Heart right ventricle (tissue), 16 donors: ENCODE results near the gene GPR85. TPM values are rescaled to one million over a fixed set of nuclear protein-coding genes. Genes with fewer than 3 reads are reported as not detected.
"Not testable (repeated sequence)": the region's sequence is repeated elsewhere in the genome, so short reads cannot be mapped to it uniquely, and the experiment has no call there.

ENCODE experiments used
- ATAC-seq, 8 donors: fragments of 200-7000 bp; cut with Tn5 transposase; one replicate each; pipeline ENCODE4 v1.9.1; 2020; ENCODE audit warnings: mild to moderate bottlenecking in 8 of 8, moderate library complexity in 8 of 8, moderate number of reproducible peaks in 1 of 8
- DNase-seq, 2 donors: peaks; one replicate each; pipeline ENCODE4 v3.0.0-alpha.2; 2020
- H3K27ac ChIP-seq, 10 donors: fragments of 200-600 bp; sonication (generic) in 2 of 10; one replicate each; pipeline versions ENCODE4 v1.5.0 to v1.8.0; 2020 to 2022; ENCODE audit warnings: mild to moderate bottlenecking in 3 of 10
- H3K27me3 ChIP-seq, 7 donors: fragments of 200-600 bp; one replicate each; pipeline ENCODE4 v1.8.0; 2021 to 2022; ENCODE audit warnings: mild to moderate bottlenecking in 2 of 7
- H3K36me3 ChIP-seq, 9 donors: fragments of 200-600 bp; sonication (generic) in 1 of 9; one replicate each; pipeline versions ENCODE4 v1.5.0 to v1.8.0; 2020 to 2022; ENCODE audit warnings: mild to moderate bottlenecking in 2 of 9
- H3K4me1 ChIP-seq, 9 donors: fragments of 200-600 bp; sonication (generic) in 1 of 9; one replicate each; pipeline versions ENCODE4 v1.5.0 to v1.8.0; 2020 to 2022; ENCODE audit warnings: mild to moderate bottlenecking in 4 of 9
- H3K4me3 ChIP-seq, 10 donors: fragments of 200-600 bp; sonication (generic) in 2 of 10; one replicate each; pipeline versions ENCODE4 v1.5.0 to v1.8.0; 2020 to 2022; ENCODE audit warnings: mild to moderate bottlenecking in 7 of 10, moderate library complexity in 2 of 10
- H3K9me3 ChIP-seq, 11 donors: fragments of 200-600 bp in 10 of 11; sonication (generic) in 2 of 11; one replicate each; pipeline versions ENCODE4 v1.5.0 to v1.8.0; 2013 to 2022; ENCODE audit warnings: mild to moderate bottlenecking in 2 of 11, control low read depth in 1 of 11, moderate library complexity in 1 of 11
- CTCF ChIP-seq, 9 donors: fragments of 200-600 bp; sonication (generic) in 2 of 9; IDR thresholded peaks; one replicate each; pipeline versions ENCODE4 v1.5.0 to v1.8.0; 2021 to 2022; ENCODE audit warnings: antibody characterized with exemption in 9 of 9, mild to moderate bottlenecking in 5 of 9, moderate library complexity in 1 of 9
- WGBS, 2 donors: extraction: QIAGEN DNeasy Blood & Tissue Kit; methylation state at CpG; one replicate each; pipeline ENCODE4 v1.1.7; 2013; ENCODE audit warnings: inconsistent platforms in 1 of 2; 5-methylcytosine and 5-hydroxymethylcytosine counted together
- intact Hi-C, 10 donors: fragments of 100-400 bp; cut with DNase I; formaldehyde crosslinking; loops; one replicate each; pipeline versions ENCODE4 v1.11.1 to v1.14.2; 2022
- polyA plus RNA-seq, 2 donors: library from polyadenylated mRNA; stranded (reverse); fragments of 200-250 nt; gene quantifications; one replicate each; pipeline ENCODE4 v1.2.3, GENCODE V29; 2013
- total RNA-seq, 10 donors: library from RNA; stranded (reverse); fragmentation: NEBNext Ultra II Directional in 3 of 10; extraction: Animal tissue kit (Norgen Biotek cat#: 25700) in 3 of 10; gene quantifications; one replicate each; pipeline versions ENCODE4 v1.2.1 to v1.2.4, GENCODE V29; 2021 to 2023
- donor health status: Arrhythmogenic right ventricular cardiomyopathy.
- donor health status: ischemic (EF 13 %, LVEDD 7.1; RV severe dilation, severe dysfunction).
- donor health status: healthy with polysubstance abuse.
- donor health status: DM: no; HTN: yes; CAD: no.
- donor health status: DM: no; HTN: no; CAD: no.
- donor health status: ischemic (EF 25% LVEDD 6.9; RV normal size, moderate dysfunction).
- donor health status: ischemic (EF 25% LVEDD 5.7; RV mildly dilated, moderate dysfunction).
- donor health status: healthy.
- donor health status: DM: yes; HTN: yes; CAD: no.
- donor health status: Ischemic cardiomyopathy.
- donor health status: ischemic (EF 35%, LVEDD 5.7; RV mildly dilated, moderate dysfunction).
- donor health status: nonischemic (EF 11% LVEDD 7.7; RV severe dilation, severe dysfunction).
- donor health status: DM: yes; HTN: yes; CAD: no.
- donor health status: PGD.
- donor health status: ischemic (EF 29% LVEDD 5.4; RV normal size, mild dysfunction).
- donor health status: nonischemic (EF 23%, LVEDD 6.1; RV moderate dilation, normal function).

The GPR85 gene
- total and polyA plus RNA-seq, 12 donors: 0.15 to 4.5 (median 0.94) TPM

GRCh38 chr7:113118074-113118959 lies 31.7 kb upstream of the GPR85 start, which contains the start of gene SMIM30:
TSS of gene SMIM30 (minus strand) at chr7:113118554. CDS start at chr7:113117578, 976 bp downstream.
- no peaks in the 10 kb centered on the region for H3K27me3 ChIP-seq
- peak within 1 kb of the TSS; percentile 65 to 90 (median 80) for H3K27ac ChIP-seq
- 0 to 1% methylated on average over 35 of the region's 35 CpGs for WGBS, 2 donors
- peak; percentile 90 to 95 for DNase-seq
- H3K4me1 ChIP-seq: peaks cover 0 to 36% (median 10%) of the 10 kb centered on the region in 9 donors
- H3K36me3 ChIP-seq: peaks cover 0 to 35% (median 6%) of the 10 kb centered on the region in 9 donors
- peak within 1 kb of the TSS; percentile 36 to 76 (median 62) for H3K4me3 ChIP-seq
- H3K9me3 ChIP-seq: no peaks in the 10 kb centered on the region
- intact Hi-C loops: loop anchor here in 5 of 10 donors (1.0 to 10.0 kb wide), 4 partner anchors 176 to 334 kb away; partner anchors contain the start of gene TMEM168 (in 1 of the 5)
- peak; percentile 99 to 100 (median 100) for ATAC-seq
- TF ChIP-seq CTCF (IDR thresholded peaks at IDR 0.05): peak in 1 of 9 donors; percentile 15

- H3K4me1 ChIP-seq: peaks cover 0 to 36% (median 10%) of the 10 kb centered on the region in 9 donors
- WGBS, 2 donors: 50 to 55% methylated on average over 4 of the region's 4 CpGs
- intact Hi-C loops: loop anchor here in 4 of 10 donors (5.0 to 10.0 kb wide), 3 partner anchors 175 to 333 kb away; partner anchors contain the start of gene TMEM168 (in 1 of the 4)
- peak overlapping the region in 9 of 10 donors; percentile 50 to 76 (median 63) for H3K4me3 ChIP-seq
- peak overlapping the region in 9 of 10 donors; percentile 69 to 90 (median 83) for H3K27ac ChIP-seq
- ATAC-seq: peak in 5 of 8 donors; percentile 27 to 65 (median 56)
- DNase-seq: peak in 1 of 2 donors; percentile 32
- peaks cover 0 to 42% (median 6%) of the 10 kb centered on the region in 9 donors for H3K36me3 ChIP-seq
- not testable (repeated sequence) for H3K27me3 ChIP-seq, H3K9me3 ChIP-seq
These were observed 30.7 kb upstream of the GPR85 start for GRCh38 chr7:113117374-113117774.

GRCh38 chr7:113113912-113114311 lies 27.3 kb upstream of the GPR85 start:
- H3K4me1 ChIP-seq: peaks cover 0 to 33% (median 9%) of the 10 kb centered on the region in 9 donors
- no peak for DNase-seq
- 72 to 78% methylated on average over 2 of the region's 2 CpGs for WGBS, 2 donors
- intact Hi-C loops: loop anchor here in 3 of 10 donors (10.0 kb wide), 2 partner anchors 319 to 329 kb away; partner anchors contain the start of gene TMEM168 (in 1 of the 3)
- peak in 1 of 8 donors; percentile 39 for ATAC-seq
- H3K4me3 ChIP-seq: no peak overlapping the region
- peak in 5 of 9 donors; percentile 8 to 32 (median 21) for TF ChIP-seq CTCF (IDR thresholded peaks at IDR 0.05)
- peaks cover 0 to 47% (median 6%) of the 10 kb centered on the region in 9 donors for H3K36me3 ChIP-seq
- no peak overlapping the region for H3K27ac ChIP-seq
- H3K9me3 ChIP-seq: no peaks in the 10 kb centered on the region
- no peaks in the 10 kb centered on the region for H3K27me3 ChIP-seq

GRCh38 chr7:113109718-113110117 lies 23.1 kb upstream of the GPR85 start:
- TF ChIP-seq CTCF (IDR thresholded peaks at IDR 0.05): no peak
- intact Hi-C loops: loop anchor here in 3 of 10 donors (10.0 kb wide), 2 partner anchors 315 to 325 kb away; partner anchors contain the start of gene TMEM168 (in 1 of the 3)
- peaks cover 0 to 6% (median 0%) of the 10 kb centered on the region in 9 donors for H3K4me1 ChIP-seq
- DNase-seq: no peak
- H3K9me3 ChIP-seq: no peaks in the 10 kb centered on the region
- no peak overlapping the region for H3K27ac ChIP-seq
- no peak overlapping the region for H3K4me3 ChIP-seq
- ATAC-seq: no peak
- H3K27me3 ChIP-seq: no peaks in the 10 kb centered on the region
- WGBS, 2 donors: 74 to 80% methylated on average over 1 of the region's 1 CpG
- peaks cover 0 to 24% (median 0%) of the 10 kb centered on the region in 9 donors for H3K36me3 ChIP-seq
